GM21360 (cell line): ENCODE data around the gene MUC21.
"Not testable (repeated sequence)": the region's sequence is repeated elsewhere in the genome, so short reads cannot be mapped to it uniquely, and the experiment has no call there.

Source experiments
- ATAC-seq: cut with Tn5 transposase; IDR thresholded peaks from one replicate; pipeline ENCODE4 v1.9.1; 2021; ENCODE audit warnings: mild to moderate bottlenecking, moderate library complexity; ENCODE audit not compliant: unreplicated experiment

The MUC21 gene

GRCh38 chr6:31005249-31006020 lies 21.9 kb downstream of the MUC21 start:
- no peak for ATAC-seq

GRCh38 chr6:31007694-31008093 lies 24.2 kb downstream of the MUC21 start:
- no peak for ATAC-seq

- ATAC-seq = no peak
These were observed 24.6 kb downstream of the MUC21 start for GRCh38 chr6:31008165-31008564.

GRCh38 chr6:31009731-31010130 lies 26.2 kb downstream of the MUC21 start:
- ATAC-seq = no peak

GRCh38 chr6:31010393-31011060 lies 27.0 kb downstream of the MUC21 start, which contains the start of gene MUC22:
TSS of gene MUC22 (plus strand) at chr6:31010474. CDS start at chr6:31010707, 233 bp downstream.
- ATAC-seq = no peak

GRCh38 chr6:31011153-31011552 lies 27.6 kb downstream of the MUC21 start:
- no peak for ATAC-seq

GRCh38 chr6:31016659-31017299 lies 33.3 kb downstream of the MUC21 start:
- ATAC-seq = no peak

GRCh38 chr6:31017436-31017835 lies 33.9 kb downstream of the MUC21 start:
- not testable (repeated sequence) for ATAC-seq

GRCh38 chr6:31020057-31020456 lies 36.5 kb downstream of the MUC21 start:
- ATAC-seq = no peak

GRCh38 chr6:31020631-31021255 lies 37.2 kb downstream of the MUC21 start:
- ATAC-seq = not testable (repeated sequence)

GRCh38 chr6:31021705-31022531 lies 38.4 kb downstream of the MUC21 start:
- not testable (repeated sequence) for ATAC-seq

- ATAC-seq = no peak
These were observed 42.1 kb downstream of the MUC21 start for GRCh38 chr6:31025595-31025994.

GRCh38 chr6:31031095-31031494 lies 47.6 kb downstream of the MUC21 start:
- ATAC-seq = no peak

GRCh38 chr6:31033075-31033474 lies 49.6 kb downstream of the MUC21 start:
- ATAC-seq = no peak

- ATAC-seq = no peak
These were observed 52.5 kb downstream of the MUC21 start for GRCh38 chr6:31035862-31036497.

- ATAC-seq = no peak
These were observed 53.7 kb downstream of the MUC21 start for GRCh38 chr6:31037169-31037568.

- ATAC-seq = no peak
These were observed 54.2 kb downstream of the MUC21 start for GRCh38 chr6:31037682-31038081.

- no peak for ATAC-seq
These were observed 55.0 kb downstream of the MUC21 start for GRCh38 chr6:31038559-31038958.
